OCI-LY1 (cell line): ENCODE data around the gene LCORL.

ENCODE experiments used
- EZH2 ChIP-seq: fragments of 200-600 bp; sonication (generic), shearing (Covaris generic); IDR thresholded peaks from 2 replicates; pipeline ENCODE4 v1.8.0; 2017; ENCODE audit warnings: borderline replicate concordance, mixed run types, mild to moderate bottlenecking, antibody characterized with exemption, low read length, moderate library complexity, mixed read lengths
- TF ChIP-seq, protein P1 (sequence below): fragments of 200-600 bp; sonication (generic), shearing (Covaris generic); IDR thresholded peaks from 2 replicates; pipeline ENCODE4 v1.5.1; 2017; ENCODE audit warnings: mild to moderate bottlenecking, antibody characterized with exemption, low read length, moderate library complexity, mixed read lengths

DNA sequence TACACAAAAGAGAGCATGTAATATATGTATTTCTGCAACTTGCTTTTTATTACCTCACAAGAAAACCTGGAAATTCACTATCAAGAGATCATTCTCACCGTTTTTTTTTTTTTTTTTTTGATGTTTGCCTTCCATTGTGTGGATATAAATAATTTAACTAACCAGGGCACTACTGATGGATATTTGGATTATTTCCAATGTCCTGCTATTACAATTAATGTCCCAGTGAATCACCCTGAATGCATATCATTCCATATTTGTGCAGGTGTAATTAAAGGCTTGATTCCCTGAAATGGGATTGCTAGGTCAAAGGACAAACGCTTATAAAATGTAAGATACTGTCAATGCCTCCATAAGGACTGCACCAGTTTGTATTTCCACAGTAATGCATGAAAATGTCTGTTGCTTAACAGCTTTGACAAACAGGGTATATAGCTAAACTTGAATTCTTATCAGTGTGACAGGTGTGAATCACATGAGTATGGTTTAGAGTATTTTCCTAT, 123.0 kb downstream of the LCORL start:
- TF ChIP-seq, protein P1, sequence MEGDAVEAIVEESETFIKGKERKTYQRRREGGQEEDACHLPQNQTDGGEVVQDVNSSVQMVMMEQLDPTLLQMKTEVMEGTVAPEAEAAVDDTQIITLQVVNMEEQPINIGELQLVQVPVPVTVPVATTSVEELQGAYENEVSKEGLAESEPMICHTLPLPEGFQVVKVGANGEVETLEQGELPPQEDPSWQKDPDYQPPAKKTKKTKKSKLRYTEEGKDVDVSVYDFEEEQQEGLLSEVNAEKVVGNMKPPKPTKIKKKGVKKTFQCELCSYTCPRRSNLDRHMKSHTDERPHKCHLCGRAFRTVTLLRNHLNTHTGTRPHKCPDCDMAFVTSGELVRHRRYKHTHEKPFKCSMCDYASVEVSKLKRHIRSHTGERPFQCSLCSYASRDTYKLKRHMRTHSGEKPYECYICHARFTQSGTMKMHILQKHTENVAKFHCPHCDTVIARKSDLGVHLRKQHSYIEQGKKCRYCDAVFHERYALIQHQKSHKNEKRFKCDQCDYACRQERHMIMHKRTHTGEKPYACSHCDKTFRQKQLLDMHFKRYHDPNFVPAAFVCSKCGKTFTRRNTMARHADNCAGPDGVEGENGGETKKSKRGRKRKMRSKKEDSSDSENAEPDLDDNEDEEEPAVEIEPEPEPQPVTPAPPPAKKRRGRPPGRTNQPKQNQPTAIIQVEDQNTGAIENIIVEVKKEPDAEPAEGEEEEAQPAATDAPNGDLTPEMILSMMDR = no peak
- TF ChIP-seq EZH2 = no peak
